Lung (tissue), 12 donors: ENCODE data around the gene FBXW12. TPM values are rescaled to one million over a fixed set of nuclear protein-coding genes. Genes with fewer than 3 reads are reported as not detected.

Experiments used
- ATAC-seq: fragments of 200-7000 bp; cut with Tn5 transposase; one replicate; pipeline ENCODE4 v1.9.1; 2020; ENCODE audit warnings: moderate number of reproducible peaks; ENCODE audit not compliant: insufficient read depth, low FRiP score
- DNase-seq, 3 donors: peaks; one replicate each; pipeline ENCODE4 v3.0.0-alpha.2; 2013 to 2017
- H3K27ac ChIP-seq, 2 donors: one replicate each; pipeline ENCODE4 v1.5.1; 2013; ENCODE audit warnings: mild to moderate bottlenecking in 2 of 2, moderate library complexity in 2 of 2, control low read depth in 1 of 2, inconsistent platforms in 1 of 2, low read depth in 1 of 2, low read length in 1 of 2
- H3K27me3 ChIP-seq, 3 donors: one replicate each; pipeline ENCODE4 v1.5.1; 2013; ENCODE audit warnings: low read length in 2 of 3; ENCODE audit not compliant: control insufficient read depth in 3 of 3, insufficient read depth in 3 of 3
- H3K36me3 ChIP-seq, 4 donors: one replicate each; pipeline ENCODE4 v1.5.1; 2013; ENCODE audit warnings: low read length in 4 of 4, mild to moderate bottlenecking in 1 of 4, moderate library complexity in 1 of 4; ENCODE audit not compliant: control insufficient read depth in 4 of 4, insufficient read depth in 4 of 4
- H3K4me1 ChIP-seq, 5 donors: one replicate each; pipeline ENCODE4 v1.5.1; 2013; ENCODE audit warnings: low read length in 5 of 5, mild to moderate bottlenecking in 2 of 5, moderate library complexity in 1 of 5; ENCODE audit not compliant: control insufficient read depth in 5 of 5, insufficient read depth in 5 of 5
- H3K4me3 ChIP-seq: one replicate; pipeline ENCODE4 v1.5.1; 2013; ENCODE audit warnings: mild to moderate bottlenecking, control low read depth, moderate library complexity
- H3K9ac ChIP-seq, 2 donors: one replicate each; pipeline ENCODE4 v1.5.1; 2013; ENCODE audit warnings: low read length in 2 of 2, control low read depth in 1 of 2; ENCODE audit not compliant: insufficient read depth in 1 of 2
- H3K9me3 ChIP-seq, 4 donors: one replicate each; pipeline ENCODE4 v1.5.1; 2013; ENCODE audit warnings: low read length in 3 of 4, mild to moderate bottlenecking in 1 of 4, moderate library complexity in 1 of 4; ENCODE audit not compliant: control insufficient read depth in 4 of 4, insufficient read depth in 3 of 4
- CTCF ChIP-seq: IDR thresholded peaks from 2 replicates; pipeline ENCODE4 v1.5.1; 2012; ENCODE audit warnings: mild to moderate bottlenecking; ENCODE audit errors: control extremely low read depth, extremely low read depth
- WGBS, 2 donors: extraction: QIAGEN DNeasy Blood & Tissue Kit; methylation state at CpG; one replicate each; pipeline ENCODE4 v1.1.7; 2013; 5-methylcytosine and 5-hydroxymethylcytosine counted together
- polyA plus RNA-seq, 2 donors: library from polyadenylated mRNA; stranded (reverse); fragments of 200-250 nt; gene quantifications; one replicate each; pipeline ENCODE4 v1.2.1, GENCODE V29; 2013
- total RNA-seq, 2 donors: library from RNA; depleted of rRNA in 1 of 2; stranded (reverse); fragments of >200 nt in 1 of 2; gene quantifications; one replicate each; pipeline ENCODE4 v1.2.1, GENCODE V29; 2014 to 2021
- donor health status: control.
- donor health status: control.
- donor health status: Bipolar disorder and iron deficiency.
- donor health status: healthy.
- donor health status: DM: yes; HTN: yes; CAD: no.

The FBXW12 gene
- total and polyA plus RNA-seq, 4 donors: not detected

DNA sequence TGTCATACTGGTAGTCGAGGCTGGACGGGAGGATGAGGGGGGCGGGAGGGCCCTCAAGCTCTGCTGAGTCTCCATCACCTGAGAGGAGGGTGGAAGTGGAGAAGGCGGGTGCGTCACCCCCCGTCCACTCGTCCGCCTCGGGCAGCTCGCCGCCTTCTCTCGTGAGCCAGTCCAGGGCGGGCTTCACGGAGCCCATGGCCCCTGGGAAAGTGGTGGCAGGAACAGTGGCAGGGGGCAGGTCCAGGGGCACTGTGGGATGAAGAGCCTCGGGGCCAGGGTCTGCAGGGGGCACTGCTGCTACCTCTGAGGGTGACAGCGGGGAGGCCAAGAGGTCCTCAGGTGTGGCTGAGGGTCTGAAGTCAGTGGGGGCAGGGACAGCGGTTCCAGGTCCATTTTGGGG, 47.6 kb downstream of the FBXW12 start:
- Histone ChIP-seq H3K9ac (no peak overlapping the region), H3K27ac (no peak overlapping the region), H3K27me3 (no peaks in the 10 kb centered on the region), H3K4me3 (no peak overlapping the region), H3K36me3 (peaks cover 0 to 55% (median 13%) of the 10 kb centered on the region in 4 donors), H3K9me3 (no peaks in the 10 kb centered on the region), H3K4me1 (peaks cover 0 to 5% (median 0%) of the 10 kb centered on the region in 5 donors)
- DNase-seq (no peak), ATAC-seq (no peak)
- 93 to 95% methylated on average over 17 of the region's 17 CpGs for WGBS, 2 donors
- no peak for TF ChIP-seq CTCF

DNA sequence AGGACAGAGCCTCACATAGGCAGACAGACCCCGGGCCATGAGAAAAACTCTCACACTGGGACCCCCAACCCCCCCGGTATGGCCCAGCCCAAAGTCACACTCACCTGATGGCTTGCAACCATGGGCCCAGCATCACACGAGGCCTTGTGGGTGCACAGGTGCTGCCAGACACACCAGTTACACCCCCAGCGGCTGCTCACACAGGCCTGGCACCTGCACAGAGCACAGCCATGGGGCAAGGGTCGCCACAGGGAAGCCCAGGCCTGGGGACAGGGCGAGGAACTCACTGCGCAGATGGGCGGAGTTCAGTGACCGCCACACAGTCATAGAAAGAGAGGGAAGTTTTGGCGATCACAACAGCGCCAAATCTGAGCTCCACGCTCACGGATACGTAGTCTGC, 48.5 kb downstream of the FBXW12 start:
- H3K4me1 ChIP-seq: peaks cover 0 to 10% (median 9%) of the 10 kb centered on the region in 5 donors
- no peak overlapping the region for H3K27ac ChIP-seq
- no peak overlapping the region for H3K4me3 ChIP-seq
- H3K9ac ChIP-seq: no peak overlapping the region
- peaks cover 0 to 46% (median 8%) of the 10 kb centered on the region in 4 donors for H3K36me3 ChIP-seq
- ATAC-seq: no peak
- DNase-seq: no peak
- 92 to 97% methylated on average over 14 of the region's 14 CpGs for WGBS, 2 donors
- no peaks in the 10 kb centered on the region for H3K9me3 ChIP-seq
- TF ChIP-seq CTCF: no peak
- H3K27me3 ChIP-seq: no peaks in the 10 kb centered on the region

DNA sequence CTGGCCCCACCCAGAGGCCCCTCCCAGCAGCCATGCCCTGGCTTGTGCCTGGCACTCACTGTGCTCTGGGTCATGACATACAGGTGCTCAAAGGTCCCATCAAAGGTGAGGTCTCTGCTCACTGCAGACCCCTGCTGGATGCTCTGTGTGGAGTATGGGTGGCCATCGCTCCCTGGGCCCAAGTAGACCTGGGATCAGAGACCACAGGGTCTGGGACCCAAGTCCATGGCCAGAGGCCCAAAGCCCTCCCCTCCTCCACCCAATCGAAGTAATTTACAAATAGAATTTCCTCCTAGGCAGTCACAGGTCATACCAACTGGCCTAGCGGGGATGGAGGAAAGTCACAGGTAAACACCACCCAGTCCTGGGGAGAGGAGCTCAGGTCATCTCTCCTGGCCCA, 50.3 kb downstream of the FBXW12 start:
- Histone ChIP-seq H3K4me1 (peaks cover 0 to 27% (median 15%) of the 10 kb centered on the region in 5 donors), H3K9me3 (no peaks in the 10 kb centered on the region), H3K27ac (no peak overlapping the region), H3K36me3 (peaks cover 0 to 40% (median 6%) of the 10 kb centered on the region in 4 donors), H3K9ac (no peak overlapping the region), H3K27me3 (no peaks in the 10 kb centered on the region), H3K4me3 (no peak overlapping the region)
- no peak for ATAC-seq
- no peak for TF ChIP-seq CTCF
- 82 to 96% methylated on average over 3 of the region's 3 CpGs for WGBS, 2 donors
- no peak for DNase-seq

DNA sequence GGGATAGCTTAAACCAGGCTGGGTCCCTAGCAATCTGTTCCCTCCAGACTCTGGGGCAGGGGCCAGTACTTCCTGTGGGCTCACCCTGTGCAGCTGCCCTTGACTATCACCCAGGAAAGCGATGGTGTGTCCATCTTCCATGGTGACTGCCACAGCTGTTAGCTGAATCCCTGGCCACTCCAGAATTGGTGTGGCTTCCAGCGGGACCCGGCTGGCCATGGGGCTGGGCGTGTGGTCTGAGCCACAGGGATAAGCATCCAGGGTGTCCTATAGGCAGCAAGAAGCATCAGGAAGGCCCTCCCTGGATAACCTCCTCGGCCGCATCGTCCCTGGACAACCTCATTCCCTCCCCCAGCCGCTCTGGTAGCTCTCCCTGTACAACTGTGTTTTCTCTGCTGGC, 50.7 kb downstream of the FBXW12 start:
- H3K36me3 ChIP-seq: peaks cover 0 to 37% (median 6%) of the 10 kb centered on the region in 4 donors
- ATAC-seq (no peak), DNase-seq (no peak)
- H3K27ac ChIP-seq: no peak overlapping the region
- WGBS, 2 donors: 94 to 97% methylated on average over 7 to 8 of the region's 8 CpGs
- TF ChIP-seq CTCF: no peak
- no peak overlapping the region for H3K4me3 ChIP-seq
- H3K9me3 ChIP-seq: no peaks in the 10 kb centered on the region
- H3K4me1 ChIP-seq: peaks cover 0 to 31% (median 19%) of the 10 kb centered on the region in 5 donors
- H3K27me3 ChIP-seq: no peaks in the 10 kb centered on the region
- H3K9ac ChIP-seq: no peak overlapping the region
